CD4-positive, alpha-beta memory T cell (primary cell): ENCODE data around the gene TINAGL1. TPM values are rescaled to one million over a fixed set of nuclear protein-coding genes. Genes with fewer than 3 reads are reported as not detected.

Experiments
- CTCF ChIA-PET: fragments of 350-600 bp; sonication (Branson Sonifier 250); formaldehyde crosslinking; loops from one replicate; lab custom pipeline; 2021; ENCODE audit warnings: inconsistent platforms; ENCODE audit not compliant: partially characterized antibody; lab: Charles Lee
- POLR2A ChIA-PET: fragments of 350-600 bp; sonication (Branson Sonifier 250); formaldehyde crosslinking; loops from one replicate; lab custom pipeline; 2021; ENCODE audit not compliant: partially characterized antibody; lab: Charles Lee
- DNase-seq, 5 donors: peaks; one replicate each; pipeline versions ENCODE4 v3.0.0 to v3.0.0-alpha.2; 2020 to 2022; ENCODE audit warnings: mixed read lengths in 1 of 5
- H3K27ac ChIP-seq: one replicate; pipeline ENCODE4 v1.7.0; 2013; ENCODE audit warnings: low read depth, low read length
- H3K27me3 ChIP-seq: 2 replicates; pipeline ENCODE4 v1.7.0; 2013; ENCODE audit warnings: mild to moderate bottlenecking, low read length, moderate library complexity; ENCODE audit not compliant: insufficient read depth
- H3K36me3 ChIP-seq: 2 replicates; pipeline ENCODE4 v1.7.0; 2013; ENCODE audit warnings: mild to moderate bottlenecking, low read length, moderate library complexity; ENCODE audit not compliant: insufficient read depth
- H3K4me1 ChIP-seq: 2 replicates; pipeline ENCODE4 v1.7.0; 2013; ENCODE audit warnings: mild to moderate bottlenecking, low read length, moderate library complexity; ENCODE audit not compliant: insufficient read depth
- H3K4me3 ChIP-seq, 2 donors: one replicate each; pipeline ENCODE4 v1.7.0; 2013; ENCODE audit warnings: low read length in 2 of 2, mild to moderate bottlenecking in 1 of 2
- H3K9me3 ChIP-seq, 2 donors: one replicate each; pipeline ENCODE4 v1.7.0; 2013; ENCODE audit warnings: low read length in 2 of 2, control low read depth in 1 of 2; ENCODE audit not compliant: control insufficient read depth in 1 of 2
- H3K27ac Mint-ChIP-seq, 7 donors: one replicate each; pipeline ENCODE4 v1.8.0; 2020 to 2021; ENCODE audit warnings: mixed read lengths in 7 of 7, mild to moderate bottlenecking in 6 of 7, inconsistent platforms in 3 of 7, moderate library complexity in 3 of 7
- H3K27me3 Mint-ChIP-seq, 2 donors: one replicate each; pipeline ENCODE4 v1.8.0; 2020 to 2021; ENCODE audit warnings: mixed read lengths in 2 of 2
- H3K36me3 Mint-ChIP-seq, 2 donors: one replicate each; pipeline ENCODE4 v1.8.0; 2020 to 2021; ENCODE audit warnings: mixed read lengths in 2 of 2, inconsistent platforms in 1 of 2, mild to moderate bottlenecking in 1 of 2
- H3K4me1 Mint-ChIP-seq, 4 donors: one replicate each; pipeline ENCODE4 v1.8.0; 2020 to 2021; ENCODE audit warnings: mixed read lengths in 4 of 4, mild to moderate bottlenecking in 1 of 4
- H3K4me3 Mint-ChIP-seq, 8 donors: one replicate each; pipeline ENCODE4 v1.8.0; 2020 to 2021; ENCODE audit warnings: mixed read lengths in 8 of 8, mild to moderate bottlenecking in 7 of 8, moderate library complexity in 6 of 8, inconsistent platforms in 3 of 8
- H3K9me3 Mint-ChIP-seq, 8 donors: one replicate each; pipeline ENCODE4 v1.8.0; 2020 to 2021; ENCODE audit warnings: mixed read lengths in 8 of 8, mild to moderate bottlenecking in 5 of 8, inconsistent platforms in 3 of 8, moderate library complexity in 1 of 8
- intact Hi-C: fragments of 100-400 bp; cut with micrococcal nuclease; formaldehyde crosslinking; loops from one replicate; pipeline ENCODE4 v1.15.1; 2023
- polyA plus RNA-seq, 2 donors: library from polyadenylated mRNA; unstranded; fragments of 300-500 nt; fragmentation: Illumina TruSeq; gene quantifications; one replicate each; pipeline ENCODE4 v1.2.3, GENCODE V29; 2021
- total RNA-seq, 2 experiments: library from RNA; stranded (reverse); gene quantifications; one replicate each; pipeline ENCODE4 v1.2.3, GENCODE V29; 2021

TINAGL1 gene
- total and polyA plus RNA-seq, 4 experiments from 2014 or later = not detected

GRCh38 chr1:31568895-31569595, 7.3 kb upstream of the TINAGL1 start:
- H3K4me3 ChIP-seq = no peak overlapping the region
- H3K27ac Mint-ChIP-seq = peak overlapping the region in 1 of 7 donors; percentile 11
- POLR2A ChIA-PET = no interaction called here
- CTCF ChIA-PET = interaction anchor here (1.3 kb wide), 1 partner anchor 220 kb away, joined by 5 read pairs; no protein-coding TSS in a partner anchor
- H3K9me3 ChIP-seq = no peaks in the 10 kb centered on the region
- no peaks in the 10 kb centered on the region for H3K36me3 ChIP-seq
- no peak for DNase-seq
- H3K4me1 Mint-ChIP-seq = no peaks in the 10 kb centered on the region
- no peaks in the 10 kb centered on the region for H3K9me3 Mint-ChIP-seq
- no peak overlapping the region for H3K27ac ChIP-seq
- no peaks in the 10 kb centered on the region for H3K27me3 ChIP-seq
- H3K36me3 Mint-ChIP-seq = no peaks in the 10 kb centered on the region
- intact Hi-C loops = no loop called here
- H3K27me3 Mint-ChIP-seq = peaks cover 9 to 23% of the 10 kb centered on the region in 2 donors
- H3K4me1 ChIP-seq = no peaks in the 10 kb centered on the region
- no peak overlapping the region for H3K4me3 Mint-ChIP-seq

GRCh38 chr1:31569596-31570173, 6.6 kb upstream of the TINAGL1 start:
- H3K4me3 ChIP-seq = no peak overlapping the region
- DNase-seq = no peak
- H3K4me1 ChIP-seq = no peaks in the 10 kb centered on the region
- CTCF ChIA-PET = interaction anchor here (1.3 kb wide), 1 partner anchor 219 kb away, joined by 5 read pairs; no protein-coding TSS in a partner anchor
- Mint-ChIP-seq H3K27ac (no peak overlapping the region), H3K27me3 (peaks cover 12 to 21% of the 10 kb centered on the region in 2 donors), H3K4me1 (no peaks in the 10 kb centered on the region), H3K36me3 (no peaks in the 10 kb centered on the region), H3K9me3 (no peaks in the 10 kb centered on the region), H3K4me3 (no peak overlapping the region)
- intact Hi-C loops = no loop called here
- H3K9me3 ChIP-seq = no peaks in the 10 kb centered on the region
- H3K27ac ChIP-seq = no peak overlapping the region
- POLR2A ChIA-PET = no interaction called here
- H3K27me3 ChIP-seq = no peaks in the 10 kb centered on the region
- no peaks in the 10 kb centered on the region for H3K36me3 ChIP-seq

GRCh38 chr1:31570228-31570627, 6.1 kb upstream of the TINAGL1 start:
- DNase-seq = no peak

GRCh38 chr1:31570906-31571305, 5.4 kb upstream of the TINAGL1 start:
- no peak overlapping the region for H3K4me3 ChIP-seq
- H3K27me3 ChIP-seq = no peaks in the 10 kb centered on the region
- Mint-ChIP-seq H3K27ac (no peak overlapping the region), H3K27me3 (peaks cover 10 to 21% of the 10 kb centered on the region in 2 donors), H3K36me3 (no peaks in the 10 kb centered on the region), H3K4me1 (no peaks in the 10 kb centered on the region), H3K4me3 (no peak overlapping the region), H3K9me3 (no peaks in the 10 kb centered on the region)
- no peaks in the 10 kb centered on the region for H3K9me3 ChIP-seq
- H3K36me3 ChIP-seq = no peaks in the 10 kb centered on the region
- no peak overlapping the region for H3K27ac ChIP-seq
- POLR2A ChIA-PET = no interaction called here
- intact Hi-C loops = no loop called here
- CTCF ChIA-PET = no interaction called here
- H3K4me1 ChIP-seq = no peaks in the 10 kb centered on the region
- no peak for DNase-seq

More at GRCh38 chr1:31570228-31570627, 6.1 kb upstream of the TINAGL1 start:
- no peak overlapping the region for H3K27ac Mint-ChIP-seq
- peaks cover 12 to 21% of the 10 kb centered on the region in 2 donors for H3K27me3 Mint-ChIP-seq
- Histone ChIP-seq H3K36me3 (no peaks in the 10 kb centered on the region), H3K4me1 (no peaks in the 10 kb centered on the region), H3K4me3 (no peak overlapping the region), H3K27me3 (no peaks in the 10 kb centered on the region), H3K9me3 (no peaks in the 10 kb centered on the region), H3K27ac (no peak overlapping the region)
- no peaks in the 10 kb centered on the region for H3K9me3 Mint-ChIP-seq
- CTCF ChIA-PET = interaction anchor here (1.3 kb wide), 1 partner anchor 219 kb away, joined by 5 read pairs; no protein-coding TSS in a partner anchor
- no peak overlapping the region for H3K4me3 Mint-ChIP-seq
- H3K4me1 Mint-ChIP-seq = no peaks in the 10 kb centered on the region
- H3K36me3 Mint-ChIP-seq = no peaks in the 10 kb centered on the region
- intact Hi-C loops = no loop called here
- POLR2A ChIA-PET = no interaction called here

- Mint-ChIP-seq H3K4me3 (no peak overlapping the region), H3K9me3 (no peaks in the 10 kb centered on the region), H3K27ac (no peak overlapping the region), H3K4me1 (peaks cover 0 to 2% (median 0%) of the 10 kb centered on the region in 4 donors), H3K36me3 (no peaks in the 10 kb centered on the region), H3K27me3 (peaks cover 11 to 18% of the 10 kb centered on the region in 2 donors)
- no peak for DNase-seq
- POLR2A ChIA-PET = no interaction called here
- intact Hi-C loops = no loop called here
- no peaks in the 10 kb centered on the region for H3K9me3 ChIP-seq
- H3K27me3 ChIP-seq = no peaks in the 10 kb centered on the region
- no peak overlapping the region for H3K4me3 ChIP-seq
- no peaks in the 10 kb centered on the region for H3K4me1 ChIP-seq
- CTCF ChIA-PET = no interaction called here
- H3K27ac ChIP-seq = no peak overlapping the region
- H3K36me3 ChIP-seq = no peaks in the 10 kb centered on the region
These were observed 4.7 kb upstream of the TINAGL1 start for GRCh38 chr1:31571340-31572295.

- no peaks in the 10 kb centered on the region for H3K36me3 Mint-ChIP-seq
- H3K27me3 Mint-ChIP-seq = peaks cover 15 to 18% of the 10 kb centered on the region in 2 donors
These were observed 3.8 kb upstream of the TINAGL1 start for GRCh38 chr1:31572323-31573104.

More at GRCh38 chr1:31572323-31573104, 3.8 kb upstream of the TINAGL1 start:
- H3K9me3 ChIP-seq = no peaks in the 10 kb centered on the region
- no peaks in the 10 kb centered on the region for H3K4me1 ChIP-seq
- ChIA-PET POLR2A (no interaction called here), CTCF (no interaction called here)
- Mint-ChIP-seq H3K4me1 (peaks cover 0 to 3% (median under 1%) of the 10 kb centered on the region in 4 donors), H3K9me3 (no peaks in the 10 kb centered on the region), H3K27ac (no peak overlapping the region), H3K4me3 (no peak overlapping the region)
- no peaks in the 10 kb centered on the region for H3K36me3 ChIP-seq
- no peaks in the 10 kb centered on the region for H3K27me3 ChIP-seq
- intact Hi-C loops = no loop called here
- DNase-seq = no peak
- no peak overlapping the region for H3K27ac ChIP-seq
- no peak overlapping the region for H3K4me3 ChIP-seq
